Kidney epithelial cell (primary cell): ENCODE data around the gene C3orf38. TPM values are rescaled to one million over a fixed set of nuclear protein-coding genes. Genes with fewer than 3 reads are reported as not detected.

Experiments
- DNase-seq: peaks from one replicate; pipeline ENCODE4 v3.0.0-alpha.2; 2010; ENCODE audit warnings: low read depth
- H3K27me3 ChIP-seq: 2 replicates; pipeline ENCODE4 v1.6.0; 2011; ENCODE audit warnings: low read length; ENCODE audit not compliant: control insufficient read depth, insufficient read depth
- H3K36me3 ChIP-seq: 2 replicates; pipeline ENCODE4 v1.5.1; 2011; ENCODE audit warnings: low read length; ENCODE audit not compliant: control insufficient read depth, insufficient read depth
- H3K4me3 ChIP-seq: 2 replicates; pipeline ENCODE4 v1.5.1; 2011; ENCODE audit warnings: low read depth, mild to moderate bottlenecking, control low read depth, low read length
- CTCF ChIP-seq: IDR thresholded peaks from 2 replicates; pipeline ENCODE4 v1.5.1; 2011; ENCODE audit warnings: mild to moderate bottlenecking, moderate library complexity, low read length, control low read depth, inconsistent platforms; ENCODE audit not compliant: insufficient read depth, poor library complexity, severe bottlenecking
- total RNA-seq: library from RNA; depleted of rRNA; stranded (reverse); fragments of >200 nt; gene quantifications from 2 replicates; pipeline ENCODE4 v1.2.3, GENCODE V29; 2015

C3orf38 gene
- total RNA-seq, result 26.9 and 27.0 TPM in 2 replicates

DNA sequence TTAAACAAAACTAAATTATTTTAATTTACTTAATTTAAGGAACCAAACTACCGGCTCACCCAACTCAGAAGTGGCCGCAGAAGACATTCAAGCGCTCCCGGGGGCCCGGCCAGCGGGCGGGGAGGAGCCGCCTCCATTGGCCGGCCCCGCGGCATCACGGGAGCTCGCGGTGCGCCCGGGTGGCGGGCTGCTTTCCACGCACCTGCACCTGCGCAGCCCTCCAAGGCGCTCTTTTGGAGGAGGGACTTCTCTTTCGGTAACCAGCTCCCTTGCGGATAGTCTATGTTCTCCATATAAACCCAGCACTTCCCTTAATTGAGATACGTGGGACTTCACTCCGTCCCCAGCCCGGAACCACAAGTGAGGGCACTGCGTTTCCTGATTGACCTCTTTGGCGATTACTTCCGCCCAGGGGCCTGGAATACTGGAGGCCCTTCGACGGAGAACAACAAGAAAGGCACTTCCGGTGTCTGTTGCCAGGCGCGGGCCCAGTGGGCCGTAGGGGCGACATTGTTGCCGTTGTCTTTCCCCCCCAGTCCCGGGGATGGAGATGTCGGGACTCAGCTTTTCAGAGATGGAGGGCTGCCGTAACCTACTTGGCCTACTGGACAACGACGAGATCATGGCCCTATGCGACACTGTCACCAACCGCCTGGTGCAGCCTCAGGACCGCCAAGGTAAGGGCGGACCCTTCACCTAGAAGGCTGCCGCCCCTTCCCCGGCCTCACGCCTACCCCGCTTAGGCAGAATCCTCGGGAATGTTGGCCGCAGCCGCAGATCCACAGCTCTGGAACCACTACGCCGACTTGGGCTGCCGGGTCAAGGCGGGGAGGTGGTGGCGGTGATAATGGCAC is at the start of gene C3orf38:
Gene C3orf38 (plus strand): TSS at position 451 of the 854 bp plus-strand sequence. CDS start 94 bp downstream, at position 545.
- DNase-seq, result peak; percentile 65
- no peaks in the 10 kb centered on the region for H3K36me3 ChIP-seq
- H3K27me3 ChIP-seq, result no peaks in the 10 kb centered on the region
- peak within 1 kb of the TSS; percentile 77 for H3K4me3 ChIP-seq
- no peak for TF ChIP-seq CTCF

DNA sequence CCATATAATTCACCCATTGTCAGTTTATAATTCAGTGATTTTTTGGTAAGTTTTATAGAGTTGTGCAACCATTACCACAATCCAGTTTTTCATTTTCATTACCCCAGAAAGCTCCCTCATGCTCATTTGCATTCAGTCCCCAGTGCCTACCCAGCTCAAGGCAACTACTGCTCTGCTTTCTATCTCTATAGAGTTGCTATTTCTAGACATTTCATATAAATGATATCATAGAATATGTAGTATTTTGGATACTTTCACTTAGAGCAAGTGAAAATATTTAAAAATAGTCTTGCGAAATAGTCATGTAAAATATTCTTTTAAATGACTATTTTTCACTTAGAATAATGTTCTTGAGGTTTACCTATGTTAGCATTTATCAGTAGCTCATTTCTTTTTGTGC is 48.6 kb upstream of the C3orf38 start:
- no peaks in the 10 kb centered on the region for H3K27me3 ChIP-seq
- H3K36me3 ChIP-seq, result no peaks in the 10 kb centered on the region
- no peak for DNase-seq
- H3K4me3 ChIP-seq, result no peak overlapping the region
- no peak for TF ChIP-seq CTCF

GRCh38 chr3:88105325-88105724 is 44.4 kb upstream of the C3orf38 start:
- DNase-seq, result no peak
- no peak overlapping the region for H3K4me3 ChIP-seq
- TF ChIP-seq CTCF, result no peak
- H3K36me3 ChIP-seq, result no peaks in the 10 kb centered on the region
- no peaks in the 10 kb centered on the region for H3K27me3 ChIP-seq

- no peaks in the 10 kb centered on the region for H3K36me3 ChIP-seq
- no peaks in the 10 kb centered on the region for H3K27me3 ChIP-seq
- H3K4me3 ChIP-seq, result no peak overlapping the region
- no peak for TF ChIP-seq CTCF
- DNase-seq, result no peak
Observed at GRCh38 chr3:88112289-88112688, 37.5 kb upstream of the C3orf38 start.

DNA sequence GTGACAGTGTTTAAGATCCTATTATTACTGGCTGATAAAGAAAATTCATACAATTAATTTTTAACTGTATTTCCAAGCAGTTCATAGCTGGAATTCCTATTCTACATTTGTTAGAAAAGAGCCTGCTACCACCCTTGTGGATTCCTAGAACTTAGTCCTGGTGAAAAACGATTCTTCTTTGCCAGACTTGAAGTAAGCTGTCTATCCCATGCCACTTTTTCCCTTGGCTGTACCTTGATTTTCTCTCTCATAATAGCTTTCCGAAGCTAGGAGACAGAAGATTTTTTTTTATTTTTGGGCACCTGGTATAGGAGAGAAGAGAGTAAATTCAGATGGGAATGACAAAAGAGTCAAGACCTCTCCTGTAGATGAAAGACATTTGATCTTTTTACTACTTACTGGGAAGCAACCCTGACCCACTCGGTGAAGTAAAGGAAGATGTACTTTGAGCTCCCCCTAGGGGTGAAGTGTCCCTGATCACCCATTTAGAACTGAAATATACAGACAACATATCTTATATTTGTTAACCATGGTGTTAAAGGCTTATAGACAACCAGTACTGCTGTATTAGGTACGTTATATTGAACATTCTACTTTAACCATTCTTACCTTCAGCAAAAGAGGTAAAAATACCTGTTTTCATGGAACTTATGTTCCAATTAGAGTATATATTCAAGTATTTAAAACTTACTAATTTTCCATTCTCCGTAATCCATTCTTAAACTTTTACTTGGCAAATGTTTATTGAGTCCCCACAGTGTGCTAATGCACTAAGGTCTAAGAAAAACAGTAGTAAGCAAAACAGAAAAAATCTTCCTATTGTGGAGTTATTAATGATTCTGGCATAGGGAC is 36.2 kb upstream of the C3orf38 start:
- DNase-seq, result peak; percentile 21
- no peaks in the 10 kb centered on the region for H3K36me3 ChIP-seq
- peak; percentile 78 for TF ChIP-seq CTCF
- no peaks in the 10 kb centered on the region for H3K27me3 ChIP-seq
- no peak overlapping the region for H3K4me3 ChIP-seq
